ENCODE results near the gene CHST8.
"Not testable (repeated sequence)": the region's sequence is repeated elsewhere in the genome, so short reads cannot be mapped to it uniquely, and the experiment has no call there.

The CHST8 gene, protein sequence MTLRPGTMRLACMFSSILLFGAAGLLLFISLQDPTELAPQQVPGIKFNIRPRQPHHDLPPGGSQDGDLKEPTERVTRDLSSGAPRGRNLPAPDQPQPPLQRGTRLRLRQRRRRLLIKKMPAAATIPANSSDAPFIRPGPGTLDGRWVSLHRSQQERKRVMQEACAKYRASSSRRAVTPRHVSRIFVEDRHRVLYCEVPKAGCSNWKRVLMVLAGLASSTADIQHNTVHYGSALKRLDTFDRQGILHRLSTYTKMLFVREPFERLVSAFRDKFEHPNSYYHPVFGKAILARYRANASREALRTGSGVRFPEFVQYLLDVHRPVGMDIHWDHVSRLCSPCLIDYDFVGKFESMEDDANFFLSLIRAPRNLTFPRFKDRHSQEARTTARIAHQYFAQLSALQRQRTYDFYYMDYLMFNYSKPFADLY
- total RNA-seq, result 0 to 0.07 reads per million in 2 donors

DNA sequence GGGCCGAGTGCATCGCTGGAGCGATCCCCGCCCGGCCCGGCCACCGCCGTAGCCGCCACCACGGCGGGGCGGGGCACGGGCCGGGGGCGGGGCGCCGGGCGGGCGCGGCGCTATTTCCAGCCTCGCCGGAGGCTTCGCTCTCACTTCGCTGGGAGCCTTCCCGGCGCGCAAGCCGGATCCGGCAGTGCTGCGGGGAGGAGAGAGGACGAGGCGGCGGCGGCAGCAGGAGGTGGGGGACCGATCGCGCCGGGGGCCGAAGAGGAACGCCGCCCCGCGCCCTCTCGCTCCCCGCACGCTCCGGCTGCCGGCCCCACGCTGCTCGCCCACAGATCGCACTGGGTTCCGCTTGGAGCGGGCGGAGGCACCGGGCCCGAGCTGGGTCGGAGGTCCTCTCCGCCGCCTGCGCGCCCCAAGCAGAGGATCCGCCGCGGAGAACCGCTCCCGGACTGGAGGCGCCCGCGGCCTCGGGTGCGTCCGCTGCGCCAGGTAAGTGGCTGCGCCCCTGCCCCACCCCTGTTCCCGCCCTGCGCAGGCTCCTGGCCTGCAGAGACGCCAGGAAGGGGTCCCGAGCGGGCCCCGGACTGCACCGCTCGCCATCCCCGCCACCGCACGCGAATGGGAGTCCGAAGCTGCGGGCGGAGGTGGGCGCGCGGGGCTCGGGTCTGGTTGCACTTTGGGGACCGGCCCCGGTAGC lies at the start of gene CHST8:
Gene CHST8, plus strand, starts transcription at position 143 of the 694 bp plus-strand sequence. CDS start 67,309 bp downstream, outside the sequence.
- DNase-seq, result no peak

GRCh38 chr19:33572929-33573328 lies 48.8 kb upstream of the CHST8 start:
- no peak for DNase-seq

DNA sequence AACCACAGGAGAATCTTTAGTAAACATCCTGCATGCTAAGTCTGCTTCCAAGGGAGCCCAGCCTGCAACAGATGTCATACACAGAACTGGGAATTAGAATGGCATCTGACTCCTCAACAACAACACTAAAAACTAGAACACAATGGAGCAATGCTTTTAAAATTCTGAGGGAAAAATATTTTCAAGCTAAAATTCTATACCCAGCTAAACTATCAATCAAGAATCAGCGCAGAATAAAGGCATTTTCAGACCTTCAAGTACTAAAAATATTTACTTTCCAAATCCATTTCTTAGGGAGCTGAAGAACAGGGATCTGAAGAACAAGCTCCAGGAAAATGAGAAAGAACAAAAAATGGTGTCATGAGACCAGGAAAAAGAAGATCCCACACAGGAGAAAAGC lies 46.9 kb upstream of the CHST8 start:
- DNase-seq, result no peak

DNA sequence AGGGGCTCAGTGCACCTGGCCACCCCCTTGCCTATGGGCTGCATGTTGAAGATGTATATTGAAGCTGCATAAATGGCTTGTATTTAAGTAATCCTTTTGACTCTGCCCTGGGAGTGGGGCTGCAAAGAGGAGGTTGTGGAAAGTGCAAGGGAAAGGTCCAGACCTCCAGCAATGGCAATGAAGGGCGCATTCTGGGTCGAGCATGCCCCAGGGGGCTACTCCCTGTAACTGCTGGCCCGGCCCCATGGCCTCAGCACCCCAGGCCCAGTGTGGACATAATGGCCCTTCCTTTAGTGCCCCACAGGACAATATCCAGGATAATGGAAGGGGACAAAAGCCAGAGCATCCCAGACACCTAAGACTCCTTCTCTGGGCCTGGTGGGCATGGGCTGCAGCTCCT lies 43.1 kb upstream of the CHST8 start:
- no peak for DNase-seq

- no peak for DNase-seq
Observed at GRCh38 chr19:33580026-33580644, 41.6 kb upstream of the CHST8 start.

- DNase-seq, result no peak
Observed at GRCh38 chr19:33580645-33581037, 41.1 kb upstream of the CHST8 start.

DNA sequence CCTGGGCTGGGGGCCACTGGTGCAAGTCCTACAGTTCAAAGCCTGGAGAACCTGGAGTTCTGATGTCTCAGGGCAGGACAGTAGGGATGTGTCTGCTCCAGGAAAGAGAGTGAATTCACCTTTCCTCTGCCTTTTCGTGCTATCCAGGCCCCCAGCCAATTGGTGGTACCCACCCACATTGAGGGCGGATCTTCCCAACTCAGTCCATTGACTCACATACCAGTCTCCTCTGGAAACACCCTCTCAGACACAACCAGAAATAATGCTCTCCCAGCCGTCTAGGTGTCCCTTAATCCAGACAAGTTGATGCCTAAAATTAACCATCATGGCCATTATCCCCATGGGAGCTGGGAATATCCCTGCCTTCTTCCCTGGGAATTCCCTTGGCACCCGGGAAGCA lies 38.8 kb upstream of the CHST8 start:
- no peak for DNase-seq

DNA sequence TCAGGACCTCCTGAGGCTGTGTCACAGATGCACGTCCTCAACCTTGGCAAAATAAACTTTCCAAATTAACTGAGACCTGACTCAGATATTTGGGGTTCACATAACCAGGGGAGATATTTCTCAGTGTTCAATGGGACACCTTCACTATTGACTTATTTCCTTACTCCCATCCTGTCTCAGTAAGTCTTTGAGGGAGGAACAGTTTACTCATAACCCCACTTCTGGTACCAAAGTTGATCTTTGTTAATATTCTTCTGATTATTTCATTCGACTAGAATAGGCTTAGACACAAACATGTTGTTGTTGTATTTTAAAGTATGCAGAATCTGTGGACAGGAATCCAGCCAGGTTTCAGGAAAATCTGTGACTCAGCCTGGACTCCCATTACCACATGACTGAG lies 34.6 kb upstream of the CHST8 start:
- DNase-seq, result no peak

- DNase-seq, result no peak
Observed at GRCh38 chr19:33590224-33590623, 31.5 kb upstream of the CHST8 start.

GRCh38 chr19:33595783-33596182 lies 26.0 kb upstream of the CHST8 start:
- no peak for DNase-seq

GRCh38 chr19:33601583-33601982 lies 20.2 kb upstream of the CHST8 start:
- no peak for DNase-seq

- DNase-seq, result no peak
Observed at GRCh38 chr19:33602576-33603204, 19.1 kb upstream of the CHST8 start.

DNA sequence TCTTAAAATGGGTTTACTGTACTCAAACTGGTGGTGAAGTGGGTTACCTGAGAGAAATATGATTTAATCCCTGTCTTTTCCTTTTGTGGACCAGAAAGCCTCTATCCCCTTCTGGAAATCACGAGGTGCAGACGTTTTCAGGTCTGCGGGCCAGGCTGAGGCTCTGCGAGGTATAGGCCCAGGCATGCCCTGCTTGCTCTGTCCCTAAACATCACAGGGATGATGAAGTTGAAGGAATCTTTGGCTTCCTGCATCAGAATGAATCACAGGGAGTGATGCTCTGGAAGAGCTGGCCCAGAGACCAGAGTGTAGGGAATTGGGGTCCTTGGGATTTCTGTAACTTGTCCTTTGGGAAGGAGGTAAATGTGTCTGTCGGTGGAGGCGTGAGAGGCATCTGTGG lies 18.4 kb upstream of the CHST8 start:
- no peak for DNase-seq

DNA sequence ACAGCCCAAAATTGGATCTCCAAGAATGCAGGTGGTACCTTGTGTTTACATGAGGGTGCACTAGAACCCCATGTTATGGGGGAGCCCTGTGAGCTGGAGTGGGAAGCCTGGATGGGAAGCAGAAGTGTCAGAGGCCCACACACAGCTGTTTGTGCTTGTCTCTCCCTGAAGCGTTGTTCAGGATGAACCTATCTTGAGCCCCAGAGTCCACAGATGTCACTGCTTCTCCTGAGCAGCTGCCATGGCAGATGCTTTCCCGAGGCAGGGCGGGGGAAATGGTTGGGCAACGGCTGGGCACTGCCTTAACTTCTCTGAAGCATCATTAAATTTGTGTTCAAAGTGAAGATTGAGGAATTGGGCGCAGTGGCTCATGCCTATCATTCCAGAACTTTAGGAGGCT lies 17.1 kb upstream of the CHST8 start:
- DNase-seq, result no peak

DNA sequence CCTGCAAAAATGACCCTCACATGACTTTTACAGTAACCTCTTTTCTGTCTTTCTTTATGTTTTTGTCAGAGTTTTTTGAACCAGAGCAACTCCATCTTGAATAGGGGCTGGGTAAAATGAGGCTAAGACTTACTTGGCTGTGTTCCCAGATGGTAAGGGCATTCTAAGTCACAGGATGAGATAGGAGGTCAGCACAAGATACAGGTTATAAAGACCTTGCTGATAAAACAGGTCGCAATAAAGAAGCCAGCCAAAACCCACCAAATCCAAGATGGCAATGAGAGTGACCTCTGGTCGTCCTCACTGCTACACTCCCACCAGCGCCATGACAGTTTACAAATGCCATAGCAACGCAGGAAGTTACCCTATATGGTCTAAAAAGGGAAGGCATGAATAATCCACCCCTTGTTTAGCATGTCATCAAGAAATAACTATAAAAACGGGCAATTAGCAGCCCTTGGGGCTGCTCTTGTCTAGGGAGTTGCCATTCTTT lies 15.9 kb upstream of the CHST8 start:
- not testable (repeated sequence) for DNase-seq

GRCh38 chr19:33606556-33606955 lies 15.2 kb upstream of the CHST8 start:
- DNase-seq, result no peak

GRCh38 chr19:33609353-33609752 lies 12.4 kb upstream of the CHST8 start:
- no peak for DNase-seq

DNA sequence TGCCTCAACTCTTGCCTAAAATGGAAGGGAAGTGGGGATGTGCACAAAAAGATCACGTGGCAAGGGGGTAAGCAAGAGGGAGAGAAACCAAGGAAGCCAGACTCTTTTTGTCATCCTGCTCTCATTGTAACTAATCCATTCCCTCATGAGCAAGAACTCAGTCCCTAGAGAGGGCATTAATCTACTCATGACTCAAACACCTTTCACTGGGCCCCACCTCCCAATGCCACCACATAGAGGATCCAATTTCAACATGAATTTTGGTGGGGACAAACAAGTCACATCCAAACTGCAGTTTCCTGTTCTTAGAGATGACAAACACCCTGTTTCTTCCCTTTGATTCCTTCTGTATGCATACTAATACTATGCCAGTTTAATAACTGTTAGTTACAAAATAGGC lies 11.2 kb upstream of the CHST8 start:
- DNase-seq, result no peak

DNA sequence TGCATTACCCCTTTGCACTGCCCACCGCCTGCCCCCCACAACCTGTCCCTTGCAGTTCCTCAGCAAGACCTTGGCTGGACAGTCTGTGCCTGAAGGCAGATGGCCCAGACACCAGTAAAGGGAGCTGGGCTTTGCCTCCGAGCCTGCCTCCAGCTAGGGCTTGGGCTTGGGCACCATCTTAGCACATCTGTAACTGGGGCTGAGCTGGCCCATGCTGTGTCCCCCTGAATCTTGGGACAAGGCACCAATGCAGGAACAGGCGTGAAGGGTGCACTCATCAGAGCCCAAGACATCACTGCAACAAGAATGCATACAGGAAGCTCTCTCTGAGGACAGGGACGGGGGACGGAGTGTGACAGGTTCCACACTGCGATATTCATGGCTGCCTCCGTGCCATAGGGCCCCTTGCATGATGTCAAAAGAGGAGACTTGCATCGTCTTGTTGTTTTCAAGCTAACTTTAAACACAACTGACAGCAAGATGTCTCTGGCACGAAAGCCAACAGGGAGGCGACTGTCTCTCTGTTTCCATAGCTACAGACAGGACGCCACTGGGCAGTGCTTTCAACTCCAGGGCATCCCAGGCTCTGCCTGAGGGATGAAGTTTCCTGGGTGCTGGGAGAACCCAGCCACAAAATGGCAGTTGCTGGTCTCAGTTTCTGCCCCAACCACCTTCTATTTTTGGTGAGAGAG lies 8.7 kb upstream of the CHST8 start:
- no peak for DNase-seq

DNA sequence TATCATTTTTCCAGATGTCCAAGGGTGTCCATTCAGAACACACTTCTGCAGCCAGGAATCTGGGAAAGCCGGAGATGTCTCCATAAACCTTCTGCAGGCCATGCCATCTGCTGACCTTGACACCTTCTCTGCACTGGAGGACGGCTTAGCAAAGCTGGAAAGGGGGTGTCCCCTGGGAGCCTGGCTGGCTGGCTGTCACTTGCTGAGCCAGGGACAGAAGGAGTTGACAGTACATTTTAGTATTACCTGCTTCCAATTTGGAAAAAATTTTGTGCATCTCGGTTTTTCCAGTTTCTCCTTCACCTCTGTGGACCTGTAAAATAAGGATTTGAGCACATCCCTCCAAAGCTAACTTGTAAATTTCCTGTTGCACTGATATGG lies 8.1 kb upstream of the CHST8 start:
- no peak for DNase-seq

- DNase-seq, result no peak
Observed at GRCh38 chr19:33616346-33616745, 5.4 kb upstream of the CHST8 start.

GRCh38 chr19:33616857-33617256 lies 4.9 kb upstream of the CHST8 start:
- no peak for DNase-seq

- DNase-seq, result not testable (repeated sequence)
Observed at GRCh38 chr19:33618363-33618762, 3.4 kb upstream of the CHST8 start.

All from T-helper 2 cell (primary cell).